Body of pancreas (tissue), 4 donors: ENCODE data around the gene FBLN1. TPM values are rescaled to one million over a fixed set of nuclear protein-coding genes. Genes with fewer than 3 reads are reported as not detected.
"Not testable (repeated sequence)": the region's sequence is repeated elsewhere in the genome, so short reads cannot be mapped to it uniquely, and the experiment has no call there.

Source experiments
- ATAC-seq: fragments of 150-250 bp; one replicate; pipeline ENCODE4 v1.9.1; 2016
- DNase-seq, 4 donors: peaks; one replicate each; pipeline ENCODE4 v3.0.0-alpha.2; 2019
- H3K27ac ChIP-seq, 4 donors: fragments of 200-600 bp; sonication (generic); 1 replicate in 3 of 4; 2 replicates in 1 of 4; pipeline versions ENCODE4 v1.5.1 to v1.6.1; 2016 to 2019; ENCODE audit warnings: mild to moderate bottlenecking in 1 of 4, mixed read lengths in 1 of 4, moderate library complexity in 1 of 4
- H3K27me3 ChIP-seq, 2 donors: fragments of 200-600 bp; sonication (generic); one replicate each; pipeline ENCODE4 v1.6.0; 2016; ENCODE audit warnings: mild to moderate bottlenecking in 1 of 2
- H3K36me3 ChIP-seq, 2 donors: fragments of 200-600 bp; sonication (generic); replicated peaks in 1 of 2; 2 replicates each; pipeline ENCODE4 v1.5.1; 2016; ENCODE audit warnings: low read depth in 2 of 2; ENCODE audit not compliant: insufficient read depth in 1 of 2
- H3K4me1 ChIP-seq: fragments of 200-600 bp; sonication (generic); one replicate; pipeline ENCODE4 v1.6.0; 2016
- H3K4me3 ChIP-seq, 2 donors: fragments of 200-600 bp; sonication (generic); 1 replicate in 1 of 2; 2 replicates in 1 of 2; pipeline ENCODE4 v1.5.1; 2016 to 2019
- H3K9me3 ChIP-seq, 3 donors: fragments of 200-600 bp; sonication (generic); 1 replicate in 2 of 3; 2 replicates in 1 of 3; pipeline ENCODE4 v1.5.1; 2016
- CTCF ChIP-seq, 7 experiments: fragments of 450-650 bp in 4 of 7; fragments of 200-600 bp in 3 of 7; sonication (generic) in 3 of 7; IDR thresholded peaks; one replicate each; pipeline ENCODE4 v1.5.1; 2016 to 2019; ENCODE audit warnings: antibody characterized with exemption in 7 of 7
- POLR2A ChIP-seq, 3 donors: fragments of 450-650 bp; IDR thresholded peaks; one replicate each; pipeline ENCODE4 v1.6.1; 2016; ENCODE audit warnings: antibody characterized with exemption in 3 of 3, mild to moderate bottlenecking in 2 of 3
- WGBS, 2 donors: methylation state at CpG; one replicate each; pipeline ENCODE4 v1.1.5; 2017; 5-methylcytosine and 5-hydroxymethylcytosine counted together
- intact Hi-C: fragments of 100-400 bp; cut with DNase I; formaldehyde crosslinking; loops from one replicate; pipeline ENCODE4 v1.15.1; 2023
- total RNA-seq, 2 donors: library from RNA; depleted of rRNA; stranded (reverse); fragments of >200 nt; gene quantifications; one replicate each; pipeline ENCODE4 v1.1.0, GENCODE V29; 2016

FBLN1 gene
- total RNA-seq, 2 donors from 2014 or later, result 97.0 to 119 TPM

- H3K27me3 ChIP-seq, result no peaks in the 10 kb centered on the region
- 72 to 77% methylated on average over 4 of the region's 4 CpGs for WGBS, 2 donors
- H3K4me3 ChIP-seq, result no peak overlapping the region
- H3K27ac ChIP-seq, result no peak overlapping the region
- no peak for TF ChIP-seq CTCF (IDR thresholded peaks at IDR 0.05)
- TF ChIP-seq POLR2A (IDR thresholded peaks at IDR 0.05), result no peak
- H3K36me3 ChIP-seq, result no peaks in the 10 kb centered on the region
- no peak for ATAC-seq
- no peaks in the 10 kb centered on the region for H3K4me1 ChIP-seq
- DNase-seq, result no peak
- intact Hi-C loops, result no loop called here
- H3K9me3 ChIP-seq, result no peaks in the 10 kb centered on the region
Measured at GRCh38 chr22:45488764-45489370, 13.8 kb upstream of the FBLN1 start.

GRCh38 chr22:45490836-45491235 lies 11.8 kb upstream of the FBLN1 start:
- H3K4me1 ChIP-seq, result no peaks in the 10 kb centered on the region
- DNase-seq (no peak), ATAC-seq (no peak)
- H3K27me3 ChIP-seq, result no peaks in the 10 kb centered on the region
- no peak for TF ChIP-seq POLR2A (IDR thresholded peaks at IDR 0.05)
- no peak for TF ChIP-seq CTCF (IDR thresholded peaks at IDR 0.05)
- no peak overlapping the region for H3K27ac ChIP-seq
- no peak overlapping the region for H3K4me3 ChIP-seq
- no peaks in the 10 kb centered on the region for H3K36me3 ChIP-seq
- 32 to 45% methylated on average over 3 of the region's 3 CpGs for whole genome bisulfite sequencing, 2 donors
- intact Hi-C loops, result no loop called here
- no peaks in the 10 kb centered on the region for H3K9me3 ChIP-seq

DNA sequence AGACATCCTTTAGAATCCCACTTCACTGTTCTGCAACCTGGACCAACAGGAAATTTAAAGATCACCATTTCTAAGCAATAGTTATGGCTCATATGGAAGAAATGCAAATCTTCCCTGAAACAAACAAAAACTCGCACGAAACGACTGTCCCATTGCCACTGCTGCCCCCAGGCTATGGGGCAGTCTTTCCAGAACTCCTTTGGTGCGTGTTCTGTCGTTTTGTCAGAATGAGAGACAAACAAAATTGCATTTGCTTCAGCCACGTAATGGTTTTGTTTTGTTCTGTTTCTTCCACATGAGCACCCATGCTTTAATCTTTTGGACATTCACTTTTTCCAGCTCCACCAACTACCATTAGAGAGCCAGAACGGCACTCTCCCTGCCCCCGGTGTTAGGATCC lies 10.8 kb upstream of the FBLN1 start:
- no peak for DNase-seq
- intact Hi-C loops, result no loop called here
- Histone ChIP-seq H3K4me1 (no peaks in the 10 kb centered on the region), H3K4me3 (no peak overlapping the region), H3K36me3 (no peaks in the 10 kb centered on the region), H3K9me3 (no peaks in the 10 kb centered on the region), H3K27ac (no peak overlapping the region), H3K27me3 (no peaks in the 10 kb centered on the region)
- 77 to 78% methylated on average over 8 of the region's 8 CpGs for WGBS, 2 donors
- no peak for ATAC-seq
- no peak for TF ChIP-seq CTCF (IDR thresholded peaks at IDR 0.05)
- no peak for TF ChIP-seq POLR2A (IDR thresholded peaks at IDR 0.05)

- Histone ChIP-seq H3K27ac (peak overlapping the region in 1 of 4 donors; percentile 4), H3K27me3 (no peaks in the 10 kb centered on the region), H3K9me3 (no peaks in the 10 kb centered on the region), H3K4me1 (no peaks in the 10 kb centered on the region), H3K4me3 (no peak overlapping the region), H3K36me3 (no peaks in the 10 kb centered on the region)
- WGBS, 2 donors, result 75 to 77% methylated on average over 13 of the region's 13 CpGs
- DNase-seq, result peak in 2 of 4 donors; percentile 20 to 34
- TF ChIP-seq POLR2A (IDR thresholded peaks at IDR 0.05) (no peak), CTCF (IDR thresholded peaks at IDR 0.05) (no peak)
- intact Hi-C loops, result no loop called here
- ATAC-seq, result no peak
Measured at GRCh38 chr22:45493286-45493771, 9.4 kb upstream of the FBLN1 start.

GRCh38 chr22:45494306-45494705 lies 8.4 kb upstream of the FBLN1 start:
- H3K27ac ChIP-seq, DNase-seq, H3K4me1 ChIP-seq, H3K36me3 ChIP-seq, H3K4me3 ChIP-seq, intact Hi-C loops, ATAC-seq, H3K9me3 ChIP-seq, H3K27me3 ChIP-seq: not testable (repeated sequence)
- WGBS, 2 donors, result 78 to 81% methylated on average over 8 of the region's 8 CpGs

- H3K9me3 ChIP-seq, H3K27ac ChIP-seq, H3K36me3 ChIP-seq, H3K4me1 ChIP-seq, H3K4me3 ChIP-seq, DNase-seq, intact Hi-C loops, H3K27me3 ChIP-seq, ATAC-seq: not testable (repeated sequence)
- WGBS, 2 donors, result 84 to 89% methylated on average over 13 of the region's 13 CpGs
Measured at GRCh38 chr22:45495616-45496015, 7.1 kb upstream of the FBLN1 start.
